ENCODE measurements around the gene RNF175.

DNA sequence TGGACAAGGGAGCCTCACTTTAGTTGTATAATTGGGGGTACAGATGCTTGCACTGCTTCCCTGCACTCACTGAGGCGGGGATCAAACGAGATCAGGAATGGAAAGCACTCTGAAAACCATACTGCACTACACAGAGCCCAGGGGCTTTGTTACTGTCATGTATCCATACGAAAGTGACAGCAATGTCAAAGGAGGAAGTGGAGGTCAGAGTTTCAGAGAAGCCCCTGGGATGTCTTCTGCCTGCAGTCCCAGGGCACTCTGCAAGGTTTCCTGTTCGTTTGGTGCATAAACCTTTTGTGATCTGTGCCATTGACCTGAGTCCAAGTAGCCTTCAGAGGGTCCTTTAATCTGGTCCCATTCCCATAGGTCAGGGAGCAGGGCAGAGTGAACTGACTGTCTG lies 31.2 kb downstream of the RNF175 start:
- TF ChIP-seq POLR2AphosphoS5 (IDR thresholded peaks at IDR 0.05; ENCODE audit: low read depth, low read length) (no peak), POLR2A (IDR thresholded peaks at IDR 0.05; ENCODE audit: low read depth, low read length) (no peak), TAF1 (IDR thresholded peaks at IDR 0.05; ENCODE audit: low read depth, low read length) (no peak)

All from GM12891 (cell line).